HepG2 (cell line): ENCODE measurements around the gene RPS14. TPM values are rescaled to one million over a fixed set of nuclear protein-coding genes. Genes with fewer than 3 reads are reported as not detected.

ENCODE experiments used
- ATAC-seq: fragments of 200-7000 bp; cut with Tn5 transposase; 3 replicates; pipeline ENCODE4 v1.9.1; 2020; ENCODE audit warnings: mild to moderate bottlenecking, moderate library complexity
- BruUV-seq: library from RNA; stranded (reverse); fragments of 400-500 nt; replicated peaks from 2 replicates; lab custom pipeline; 2021; lab: Mats Ljungman, UMichigan
- CTCF ChIA-PET: fragments of 300-600 bp; formaldehyde crosslinking; extraction: SDS; loops from one replicate; lab custom pipeline; 2021; ENCODE audit warnings: low total read pairs, inconsistent platforms, low intra/inter-chr PET ratio; lab: Yijun Ruan, JAX
- POLR2A ChIA-PET: fragments of 350-600 bp; sonication (Branson Sonifier 250); formaldehyde crosslinking; loops from one replicate; lab custom pipeline; 2020; ENCODE audit warnings: antibody characterized with exemption, inconsistent platforms; lab: Yijun Ruan, JAX
- DNase-seq: peaks from one replicate; pipeline ENCODE4 v3.0.0-alpha.2; 2015; ENCODE audit warnings: low spot score
- FAIRE-seq: peaks from 3 replicates; lab custom pipeline; 2011; peaks lifted over from hg19 to GRCh38; lab: Jason Lieb, UNC
- H2AFZ ChIP-seq: one replicate; pipeline ENCODE4 v1.6.1; 2011; ENCODE audit warnings: low read length, inconsistent platforms
- H3K27ac ChIP-seq: fragments of 300-600 bp; 3 replicates; pipeline ENCODE4 v1.8.0; 2011; ENCODE audit warnings: mixed run types, mild to moderate bottlenecking, mixed read lengths, low read length, inconsistent platforms; ENCODE audit not compliant: insufficient read depth; ENCODE audit errors: extremely low read length
- H3K27me3 ChIP-seq, 2 experiments: fragments of 200-600 bp in 1 of 2; 2 replicates in 1 of 2; 3 replicates in 1 of 2; pipeline versions ENCODE4 v1.6.0 to v1.8.0; 2011; ENCODE audit warnings: low read length in 2 of 2, mild to moderate bottlenecking in 2 of 2, moderate library complexity in 2 of 2, inconsistent platforms in 1 of 2; ENCODE audit not compliant: insufficient read depth in 2 of 2, control insufficient read depth in 1 of 2
- H3K36me3 ChIP-seq, 2 experiments: fragments of 200-600 bp in 1 of 2; replicated peaks in 1 of 2; 2 replicates in 1 of 2; 3 replicates in 1 of 2; pipeline versions ENCODE4 v1.5.1 to v1.8.0; 2011; ENCODE audit warnings: low read length in 2 of 2, inconsistent platforms in 1 of 2; ENCODE audit not compliant: insufficient read depth in 2 of 2, control insufficient read depth in 1 of 2
- H3K4me1 ChIP-seq: 2 replicates; pipeline ENCODE4 v1.5.1; 2012; ENCODE audit warnings: low read length, inconsistent platforms; ENCODE audit not compliant: insufficient read depth
- H3K4me2 ChIP-seq: 2 replicates; pipeline ENCODE4 v1.6.0; 2011; ENCODE audit warnings: low read depth, low read length, inconsistent platforms
- H3K4me3 ChIP-seq, 3 experiments: fragments of 200-600 bp in 1 of 3; sonication (generic), shearing (Covaris generic) in 1 of 3; replicated peaks in 1 of 3; 2 replicates each; pipeline ENCODE4 v1.5.1; 2011 to 2016; ENCODE audit warnings: low read length in 3 of 3, inconsistent platforms in 2 of 3, low read depth in 2 of 3, mild to moderate bottlenecking in 2 of 3, control low read depth in 1 of 3, mixed read lengths in 1 of 3; ENCODE audit not compliant: insufficient read depth in 1 of 3
- H3K79me2 ChIP-seq: one replicate; pipeline ENCODE4 v1.6.1; 2011; ENCODE audit warnings: low read length, inconsistent platforms; ENCODE audit not compliant: insufficient read depth
- H3K9ac ChIP-seq: 2 replicates; pipeline ENCODE4 v1.6.0; 2011; ENCODE audit warnings: mild to moderate bottlenecking, low read depth, low read length, inconsistent platforms; ENCODE audit not compliant: insufficient read depth
- H3K9me3 ChIP-seq: 2 replicates; pipeline ENCODE4 v1.5.1; 2012; ENCODE audit warnings: mild to moderate bottlenecking, low read length
- H4K20me1 ChIP-seq: 2 replicates; pipeline ENCODE4 v1.6.0; 2011; ENCODE audit warnings: inconsistent platforms, mild to moderate bottlenecking, low read length, moderate library complexity; ENCODE audit not compliant: insufficient read depth
- ATF7 ChIP-seq, 2 experiments: fragments of 450-650 bp in 1 of 2; sonication (generic) in 1 of 2; formaldehyde crosslinking in 1 of 2; IDR thresholded peaks; 2 replicates each; pipeline versions ENCODE4 v1.4.0 to v1.6.1; 2016 to 2020; ENCODE audit warnings: antibody characterized with exemption in 1 of 2, mild to moderate bottlenecking in 1 of 2, missing genetic modification reagents in 1 of 2
- CEBPB ChIP-seq: IDR thresholded peaks from 2 replicates; pipeline ENCODE4 v1.6.1; 2011; ENCODE audit warnings: low read depth, low read length, improper control_type of control experiment, borderline replicate concordance
- PCBP2 ChIP-seq: fragments of 200-400 bp; formaldehyde crosslinking; optimal IDR thresholded peaks from 2 replicates; pipeline ENCODE3; 2018; ENCODE audit warnings: low read length, low read depth; ENCODE audit not compliant: poor library complexity, severe bottlenecking
- POLR2A ChIP-seq, 2 experiments: IDR thresholded peaks; 2 replicates each; pipeline ENCODE4 v1.6.1; 2011; ENCODE audit warnings: low read depth in 2 of 2, low read length in 2 of 2, mild to moderate bottlenecking in 1 of 2, moderate library complexity in 1 of 2; ENCODE audit not compliant: insufficient read depth in 1 of 2
- POLR2AphosphoS5 ChIP-seq: IDR thresholded peaks from 2 replicates; pipeline ENCODE4 v1.6.1; 2012; ENCODE audit warnings: low read depth, low read length
- RBFOX2 ChIP-seq: fragments of 200-400 bp; formaldehyde crosslinking; IDR thresholded peaks from 2 replicates; pipeline ENCODE4 v1.6.1; 2017; ENCODE audit warnings: low read depth, mild to moderate bottlenecking, low read length
- ZNF121 ChIP-seq: sonication (generic); formaldehyde crosslinking; IDR thresholded peaks from 2 replicates; pipeline ENCODE4 v1.5.0; 2020; ENCODE audit warnings: mild to moderate bottlenecking, missing genetic modification reagents
- ZNF83 ChIP-seq: sonication (generic); formaldehyde crosslinking; IDR thresholded peaks from 2 replicates; pipeline ENCODE4 v1.4.0; 2020; ENCODE audit warnings: missing genetic modification reagents, mild to moderate bottlenecking, borderline replicate concordance
- WGBS: methylation state at CpG from one replicate; pipeline ENCODE4 v1.1.6; 2017; ENCODE audit warnings: low lambda C conversion rate; 5-methylcytosine and 5-hydroxymethylcytosine counted together
- in situ Hi-C: cut with HindIII; loops from 2 replicates; pipeline ENCODE4 v1.10.0; 2017; ENCODE audit warnings: low pct_unique_long_range_greater_than_20kb; ENCODE audit not compliant: extremely low pct_ligation_motif_present
- intact Hi-C: fragments of 100-400 bp; cut with micrococcal nuclease; formaldehyde crosslinking; loops from one replicate; pipeline ENCODE4 v1.10.0; 2022; ENCODE audit not compliant: unreplicated experiment
- polyA plus RNA-seq, 8 experiments: library from polyadenylated mRNA; depleted of rRNA in 3 of 8; stranded (reverse) in 7 of 8; unstranded in 1 of 8; fragments of >200 nt; fragmentation: Illumina TruSeq in 4 of 8; extraction: Trizol in 4 of 8; gene quantifications; 2 replicates each; pipeline versions ENCODE4 v1.2.1 to v1.2.3, GENCODE V29; 2011 to 2016; ENCODE audit warnings: low read depth in 4 of 8, missing spikeins in 1 of 8, mixed read lengths in 1 of 8; ENCODE audit not compliant: insufficient read depth in 1 of 8
- total RNA-seq, 5 experiments: library from RNA; depleted of rRNA; stranded (reverse); fragments of >200 nt; fragmentation: Illumina TruSeq; extraction: Trizol; gene quantifications; 2 replicates each; pipeline ENCODE4 v1.2.3, GENCODE V29; 2016; ENCODE audit warnings: low read depth in 1 of 5
- TF ChIP-seq, protein P1 (sequence below): sonication (generic); formaldehyde crosslinking; IDR thresholded peaks from 2 replicates; pipeline ENCODE4 v1.4.0; 2020; ENCODE audit warnings: missing genetic modification reagents
- TF ChIP-seq, protein P2 (sequence below): sonication (generic); formaldehyde crosslinking; IDR thresholded peaks from 2 replicates; pipeline ENCODE4 v1.5.0; 2020; ENCODE audit warnings: mild to moderate bottlenecking, missing genetic modification reagents

Gene RPS14
- total and polyA plus RNA-seq, 2 of the 13 experiments (the other 11 are each of a cell fraction or from before 2014, with no cell fraction given) = 2,116 to 3,295 TPM

DNA sequence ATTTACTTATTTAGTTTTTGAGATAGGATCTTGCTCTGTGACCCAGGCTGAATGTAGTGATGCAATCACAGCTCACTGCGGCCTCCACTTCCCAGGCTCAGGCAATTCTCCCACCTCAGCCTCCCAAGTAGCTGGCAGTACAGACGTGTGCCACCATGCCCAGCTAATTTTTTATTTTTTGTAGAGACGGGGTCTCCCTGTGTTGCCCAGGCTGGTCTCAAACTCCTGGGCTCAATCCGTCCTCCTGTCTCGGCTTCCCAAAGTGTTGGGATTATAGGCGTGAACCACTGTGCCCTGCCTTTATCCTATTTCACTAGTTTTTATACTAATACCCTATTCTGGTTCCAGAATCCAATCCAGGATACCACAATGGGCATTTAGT is 6.8 kb downstream of the RPS14 start:
- 85% methylated on average over 6 of the region's 6 CpGs for WGBS
- Histone ChIP-seq H3K36me3 (peaks cover 18 to 41% of the 10 kb centered on the region in 2 experiments), H3K4me3 (no peak overlapping the region), H3K9me3 (no peaks in the 10 kb centered on the region), H3K79me2 (peaks cover 17% of the 10 kb centered on the region), H3K4me1 (peaks cover 20% of the 10 kb centered on the region), H3K4me2 (no peak overlapping the region), H3K27me3 (no peaks in the 10 kb centered on the region), H3K27ac (no peak overlapping the region), H4K20me1 (peaks cover 43% of the 10 kb centered on the region), H3K9ac (no peak overlapping the region), H2AFZ (no peak overlapping the region)
- ATAC-seq = no peak
- in situ Hi-C loops = loop anchor here (10.0 kb wide), 1 partner anchor 148 kb away; no protein-coding TSS in a partner anchor
- ChIA-PET CTCF (no interaction called here), POLR2A (interaction anchor here (1.2 to 2.4 kb wide), 3 partner anchors 14 to 30 kb away, joined by 4 to 9 read pairs (median 5); partner anchors contain the start of gene CD74)
- DNase-seq = no peak
- TF ChIP-seq POLR2AphosphoS5 (peak; percentile 26; the same call in 1 of the 2 replicates), ZNF121 (CRISPR knock-in tag) (peak; percentile 56; the same call in 1 of the 2 replicates), ATF7 (IDR thresholded peaks at IDR 0.05) (0 out of 2 replicates have a peak, but pooled peaks have one; percentile 8), ATF7 (CRISPR knock-in tag; IDR thresholded peaks at IDR 0.05) (no peak), PCBP2 (no peak), ZNF83 (no peak), RBFOX2 (peak; percentile 41), POLR2A (IDR thresholded peaks at IDR 0.05; ENCODE audit: insufficient read depth in 1 of 2, low read depth in 2 of 2, low read length in 2 of 2) (peak in 1 of 2 experiments; percentile 36; a peak in 1 of 4 replicates), CEBPB (peak; percentile 9; the same call in 1 of the 2 replicates)
- TF ChIP-seq, protein P1, sequence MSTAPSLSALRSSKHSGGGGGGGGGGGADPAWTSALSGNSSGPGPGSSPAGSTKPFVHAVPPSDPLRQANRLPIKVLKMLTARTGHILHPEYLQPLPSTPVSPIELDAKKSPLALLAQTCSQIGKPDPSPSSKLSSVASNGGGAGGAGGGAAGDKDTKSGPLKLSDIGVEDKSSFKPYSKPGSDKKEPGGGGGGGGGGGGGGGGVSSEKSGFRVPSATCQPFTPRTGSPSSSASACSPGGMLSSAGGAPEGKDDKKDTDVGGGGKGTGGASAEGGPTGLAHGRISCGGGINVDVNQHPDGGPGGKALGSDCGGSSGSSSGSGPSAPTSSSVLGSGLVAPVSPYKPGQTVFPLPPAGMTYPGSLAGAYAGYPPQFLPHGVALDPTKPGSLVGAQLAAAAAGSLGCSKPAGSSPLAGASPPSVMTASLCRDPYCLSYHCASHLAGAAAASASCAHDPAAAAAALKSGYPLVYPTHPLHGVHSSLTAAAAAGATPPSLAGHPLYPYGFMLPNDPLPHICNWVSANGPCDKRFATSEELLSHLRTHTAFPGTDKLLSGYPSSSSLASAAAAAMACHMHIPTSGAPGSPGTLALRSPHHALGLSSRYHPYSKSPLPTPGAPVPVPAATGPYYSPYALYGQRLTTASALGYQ (CRISPR knock-in tag) = no peak
- TF ChIP-seq, protein P2, sequence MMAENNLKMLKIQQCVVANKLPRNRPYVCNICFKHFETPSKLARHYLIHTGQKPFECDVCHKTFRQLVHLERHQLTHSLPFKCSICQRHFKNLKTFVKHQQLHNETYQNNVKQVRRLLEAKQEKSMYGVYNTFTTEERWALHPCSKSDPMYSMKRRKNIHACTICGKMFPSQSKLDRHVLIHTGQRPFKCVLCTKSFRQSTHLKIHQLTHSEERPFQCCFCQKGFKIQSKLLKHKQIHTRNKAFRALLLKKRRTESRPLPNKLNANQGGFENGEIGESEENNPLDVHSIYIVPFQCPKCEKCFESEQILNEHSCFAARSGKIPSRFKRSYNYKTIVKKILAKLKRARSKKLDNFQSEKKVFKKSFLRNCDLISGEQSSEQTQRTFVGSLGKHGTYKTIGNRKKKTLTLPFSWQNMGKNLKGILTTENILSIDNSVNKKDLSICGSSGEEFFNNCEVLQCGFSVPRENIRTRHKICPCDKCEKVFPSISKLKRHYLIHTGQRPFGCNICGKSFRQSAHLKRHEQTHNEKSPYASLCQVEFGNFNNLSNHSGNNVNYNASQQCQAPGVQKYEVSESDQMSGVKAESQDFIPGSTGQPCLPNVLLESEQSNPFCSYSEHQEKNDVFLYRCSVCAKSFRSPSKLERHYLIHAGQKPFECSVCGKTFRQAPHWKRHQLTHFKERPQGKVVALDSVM (CRISPR knock-in tag) = peak; percentile 87
- FAIRE-seq = no peak
- no TSS peak for BruUV-seq
- intact Hi-C loops = no loop called here
